GM13977 (cell line): Measurements from ENCODE around the gene GRPEL1.

Experiments used
- DNase-seq: peaks from one replicate; pipeline ENCODE4 v3.0.0; 2012; ENCODE audit warnings: low spot score
- in situ Hi-C: fragments of 300-500 bp; cut with MboI; formaldehyde crosslinking; loops from one replicate; pipeline ENCODE4 v1.12.0; 2022; ENCODE audit warnings: low sequenced_read_pairs, low pct_unique_long_range_greater_than_20kb, mixed read lengths, inconsistent platforms; ENCODE audit not compliant: unreplicated experiment
- TF ChIP-seq, protein P1 (sequence below): IDR thresholded peaks from 2 replicates; pipeline ENCODE4 v1.5.1; 2012; ENCODE audit warnings: mild to moderate bottlenecking, control low read depth; ENCODE audit not compliant: insufficient read depth; ENCODE audit errors: extremely low read depth, missing control alignments

Gene GRPEL1

DNA sequence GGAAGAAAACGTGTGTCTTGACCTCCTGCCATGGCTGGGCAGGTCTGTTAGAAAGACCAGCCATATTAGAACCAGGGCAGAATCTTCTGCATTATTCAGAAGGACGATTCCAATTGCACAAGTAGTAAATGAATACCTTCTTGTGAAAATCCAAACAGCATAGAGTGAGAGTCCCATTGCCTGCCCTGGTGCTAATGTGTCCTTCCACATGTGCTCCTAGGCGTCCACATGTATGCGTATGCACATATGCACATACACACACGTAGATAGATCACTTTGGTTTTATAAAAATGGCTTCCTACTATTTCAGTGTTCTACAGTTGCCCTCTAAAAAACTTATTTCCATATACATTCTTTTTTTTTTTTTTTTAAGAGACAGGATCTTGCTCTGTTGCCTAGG, 10.2 kb upstream of the GRPEL1 start:
- in situ Hi-C loops = loop anchor here (10.0 kb wide), 2 partner anchors 183 to 363 kb away; partner anchors contain the start of gene BLOC1S4
- DNase-seq = no peak
- TF ChIP-seq, protein P1, sequence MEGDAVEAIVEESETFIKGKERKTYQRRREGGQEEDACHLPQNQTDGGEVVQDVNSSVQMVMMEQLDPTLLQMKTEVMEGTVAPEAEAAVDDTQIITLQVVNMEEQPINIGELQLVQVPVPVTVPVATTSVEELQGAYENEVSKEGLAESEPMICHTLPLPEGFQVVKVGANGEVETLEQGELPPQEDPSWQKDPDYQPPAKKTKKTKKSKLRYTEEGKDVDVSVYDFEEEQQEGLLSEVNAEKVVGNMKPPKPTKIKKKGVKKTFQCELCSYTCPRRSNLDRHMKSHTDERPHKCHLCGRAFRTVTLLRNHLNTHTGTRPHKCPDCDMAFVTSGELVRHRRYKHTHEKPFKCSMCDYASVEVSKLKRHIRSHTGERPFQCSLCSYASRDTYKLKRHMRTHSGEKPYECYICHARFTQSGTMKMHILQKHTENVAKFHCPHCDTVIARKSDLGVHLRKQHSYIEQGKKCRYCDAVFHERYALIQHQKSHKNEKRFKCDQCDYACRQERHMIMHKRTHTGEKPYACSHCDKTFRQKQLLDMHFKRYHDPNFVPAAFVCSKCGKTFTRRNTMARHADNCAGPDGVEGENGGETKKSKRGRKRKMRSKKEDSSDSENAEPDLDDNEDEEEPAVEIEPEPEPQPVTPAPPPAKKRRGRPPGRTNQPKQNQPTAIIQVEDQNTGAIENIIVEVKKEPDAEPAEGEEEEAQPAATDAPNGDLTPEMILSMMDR = no peak

DNA sequence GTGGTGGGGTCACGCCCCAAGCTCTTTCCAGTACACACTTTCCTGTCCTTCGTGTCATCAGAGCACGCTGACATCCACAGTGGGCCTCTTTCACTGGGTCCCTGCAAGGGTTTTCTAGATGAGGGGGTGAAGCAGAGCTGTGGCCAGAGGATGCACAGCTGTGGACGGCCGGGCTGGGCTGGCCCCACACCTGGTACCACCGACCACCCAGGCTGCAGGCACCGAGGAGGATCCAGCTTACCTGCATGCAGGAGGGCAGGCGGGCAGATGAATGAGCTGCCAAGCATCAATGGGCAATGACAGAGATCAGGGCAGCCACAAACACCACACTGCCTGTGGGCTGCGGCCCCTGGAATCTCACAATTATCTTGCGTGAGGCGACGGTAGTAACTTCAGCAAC, 9.5 kb upstream of the GRPEL1 start:
- TF ChIP-seq, protein P1 = no peak
- DNase-seq = no peak
- in situ Hi-C loops = loop anchor here (10.0 kb wide), 2 partner anchors 183 to 363 kb away; partner anchors contain the start of gene BLOC1S4

DNA sequence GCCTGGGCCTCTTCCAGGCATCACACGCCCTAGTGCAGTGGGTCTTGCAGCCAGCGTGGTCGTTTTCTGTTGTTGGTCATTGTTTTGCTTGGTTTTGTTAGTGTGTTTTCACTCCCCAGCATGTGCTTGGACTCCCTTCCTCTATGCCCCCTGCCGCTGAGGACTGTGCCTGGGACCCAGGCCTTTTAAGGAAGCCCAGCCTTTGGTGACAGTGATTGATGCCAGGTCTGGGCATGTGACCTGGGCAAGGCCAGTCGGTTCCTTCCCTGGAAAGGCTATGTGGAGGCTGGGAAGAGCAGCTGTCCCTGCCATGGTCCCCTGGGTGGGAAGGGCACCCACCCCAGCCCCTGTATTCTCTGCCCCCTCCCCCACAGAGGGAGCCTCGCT, 8.8 kb upstream of the GRPEL1 start:
- TF ChIP-seq, protein P1 = no peak
- in situ Hi-C loops = loop anchor here (10.0 kb wide), 2 partner anchors 182 to 362 kb away; partner anchors contain the start of gene BLOC1S4
- DNase-seq = no peak

DNA sequence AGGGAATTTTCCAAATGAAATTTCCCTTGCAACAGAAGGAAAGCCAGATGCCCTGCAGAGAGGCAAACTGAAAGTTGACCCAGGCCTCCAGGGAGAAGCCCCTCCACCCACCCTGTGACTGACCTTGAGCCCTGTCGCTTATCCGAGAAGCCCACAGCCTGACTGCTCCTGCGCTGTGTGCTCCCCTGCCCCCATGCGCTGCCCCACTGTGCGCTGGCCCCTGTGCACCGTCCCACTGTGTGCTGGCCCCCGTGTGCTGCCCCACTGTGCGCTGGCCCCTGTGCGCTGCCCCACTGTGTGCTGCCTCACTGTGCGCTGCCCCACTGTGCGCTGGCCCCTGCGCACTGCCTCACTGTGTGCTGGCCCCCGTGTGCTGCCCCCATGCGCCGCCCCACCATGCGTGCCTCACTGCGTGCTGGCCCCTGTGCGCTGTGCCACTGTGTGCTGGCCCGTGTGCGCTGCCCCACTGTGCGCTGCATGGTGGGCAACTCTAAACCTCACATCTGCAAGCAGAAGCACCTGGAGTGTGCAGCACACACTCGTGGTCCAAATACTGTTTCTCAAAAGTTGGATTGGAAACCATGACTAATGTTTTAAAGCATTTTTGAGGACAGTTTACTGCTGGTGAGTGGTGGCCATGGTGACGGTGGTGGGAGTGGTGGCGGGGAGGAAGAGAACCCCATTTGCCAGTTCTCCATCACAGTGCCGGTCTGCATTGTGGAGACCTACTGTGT, 8.3 kb upstream of the GRPEL1 start:
- TF ChIP-seq, protein P1 = no peak
- no peak for DNase-seq
- in situ Hi-C loops = loop anchor here (10.0 kb wide), 2 partner anchors 181 to 361 kb away; partner anchors contain the start of gene BLOC1S4

DNA sequence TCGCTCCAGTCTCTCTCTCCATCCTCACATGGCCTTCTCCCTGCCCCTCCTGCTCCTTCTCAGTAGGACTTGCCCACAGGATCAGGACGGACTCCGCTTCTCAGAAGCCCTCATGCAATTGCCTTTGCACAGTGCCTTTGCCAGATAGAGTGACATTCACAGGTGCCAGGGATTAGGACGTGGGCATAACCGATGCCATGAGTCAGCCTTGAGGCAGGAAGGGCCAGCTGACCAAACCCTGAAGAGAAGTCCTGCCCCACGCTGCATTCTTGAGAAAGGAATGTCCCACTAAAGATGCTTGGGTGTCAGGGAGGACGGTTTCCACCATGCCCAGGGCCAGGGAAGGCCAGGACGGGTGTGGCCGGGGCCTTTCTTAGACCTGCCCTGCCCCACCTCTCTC, 6.6 kb upstream of the GRPEL1 start:
- TF ChIP-seq, protein P1 = no peak
- in situ Hi-C loops = loop anchor here (10.0 kb wide), 2 partner anchors 180 to 360 kb away; partner anchors contain the start of gene BLOC1S4
- no peak for DNase-seq

DNA sequence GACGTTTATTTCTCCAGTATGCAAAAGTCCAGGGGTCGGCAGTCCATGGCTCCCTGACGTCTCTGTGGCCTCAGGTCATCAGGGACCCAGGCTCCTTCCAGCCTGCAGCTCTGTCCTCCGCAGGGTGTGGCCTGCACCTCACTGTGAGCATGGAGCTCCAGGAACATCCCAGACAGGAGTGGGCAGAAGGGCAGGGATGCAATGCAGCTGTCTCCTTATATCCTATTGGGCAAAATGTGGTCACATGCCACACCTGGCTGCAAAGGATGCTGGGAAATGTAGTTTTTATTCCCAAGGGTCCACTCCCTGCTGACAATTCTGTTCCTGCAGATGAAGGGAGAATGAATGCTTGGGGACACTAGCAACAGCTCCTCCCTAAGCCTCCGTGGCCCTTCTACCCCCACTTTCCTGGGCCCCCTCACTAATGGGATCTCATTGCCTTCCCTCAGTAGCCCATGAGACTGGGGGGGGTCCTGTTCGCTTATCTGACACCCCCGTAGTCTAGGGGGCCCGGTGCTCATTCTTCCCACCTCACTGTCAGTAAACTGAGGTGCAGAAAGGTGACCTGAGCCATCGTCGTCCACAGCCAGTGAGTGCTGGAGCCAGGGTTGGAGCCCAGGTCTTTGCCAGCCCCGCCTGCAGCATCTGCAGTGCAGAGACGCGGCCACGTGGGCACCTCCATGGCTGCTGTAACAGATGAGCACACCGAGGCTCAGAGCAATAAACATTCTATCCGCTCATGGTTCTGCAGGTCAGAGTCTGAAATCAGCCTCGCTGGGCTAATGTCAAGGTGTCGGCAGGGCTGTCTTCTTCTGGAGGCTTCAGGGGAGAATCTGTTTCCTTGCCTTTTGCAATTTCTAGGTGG, 5.9 kb upstream of the GRPEL1 start:
- DNase-seq = peak; percentile 66
- in situ Hi-C loops = loop anchor here (10.0 kb wide), 2 partner anchors 179 to 359 kb away; partner anchors contain the start of gene BLOC1S4
- TF ChIP-seq, protein P1 = no peak
